Epithelial cell of esophagus (primary cell): ENCODE data around the gene RAB30.
"Not testable (repeated sequence)": the region's sequence is repeated elsewhere in the genome, so short reads cannot be mapped to it uniquely, and the experiment has no call there.

Source experiments
- DNase-seq: peaks from one replicate; pipeline ENCODE4 v3.0.0; 2010; ENCODE audit warnings: low read depth
- H3K4me3 ChIP-seq: 2 replicates; pipeline ENCODE4 v1.5.1; 2011; ENCODE audit warnings: mild to moderate bottlenecking, low read length, control low read depth
- CTCF ChIP-seq: IDR thresholded peaks from 2 replicates; pipeline ENCODE4 v1.5.1; 2011; ENCODE audit warnings: low read depth, mild to moderate bottlenecking, low read length, control low read depth, inconsistent platforms; ENCODE audit not compliant: insufficient read depth; ENCODE audit errors: missing control alignments

The RAB30 gene

GRCh38 chr11:82967381-82967780 lies 104.3 kb downstream of the RAB30 start:
- TF ChIP-seq CTCF: no peak
- no peak overlapping the region for H3K4me3 ChIP-seq
- DNase-seq: no peak

- not testable (repeated sequence) for DNase-seq, H3K4me3 ChIP-seq
These were observed 109.7 kb downstream of the RAB30 start for GRCh38 chr11:82962021-82962420.

- DNase-seq: no peak
- TF ChIP-seq CTCF: no peak
- no peak overlapping the region for H3K4me3 ChIP-seq
These were observed 110.9 kb downstream of the RAB30 start for GRCh38 chr11:82960779-82961143.

- no peak for DNase-seq
- H3K4me3 ChIP-seq: no peak overlapping the region
- TF ChIP-seq CTCF: no peak
These were observed 111.5 kb downstream of the RAB30 start for GRCh38 chr11:82959987-82960778.

- DNase-seq, H3K4me3 ChIP-seq: not testable (repeated sequence)
These were observed 115.8 kb downstream of the RAB30 start for GRCh38 chr11:82955736-82956453.

- not testable (repeated sequence) for H3K4me3 ChIP-seq, DNase-seq
These were observed 121.2 kb downstream of the RAB30 start for GRCh38 chr11:82950502-82950901.

GRCh38 chr11:82949352-82949751 lies 122.3 kb downstream of the RAB30 start:
- H3K4me3 ChIP-seq: no peak overlapping the region
- DNase-seq: no peak
- TF ChIP-seq CTCF: no peak

- no peak for TF ChIP-seq CTCF
- H3K4me3 ChIP-seq: no peak overlapping the region
- DNase-seq: no peak
These were observed 126.0 kb downstream of the RAB30 start for GRCh38 chr11:82945682-82946081.

- not testable (repeated sequence) for DNase-seq, H3K4me3 ChIP-seq
These were observed 126.7 kb downstream of the RAB30 start for GRCh38 chr11:82945041-82945440.
